HTERT RPE-1 (cell line): Measurements from ENCODE around the gene PDPK1.

ENCODE experiments used
- in situ Hi-C: fragments of 300-500 bp; cut with MboI; formaldehyde crosslinking; loops from 4 replicates; pipeline ENCODE4 v1.14.3; 2020; ENCODE audit warnings: low sequenced_read_pairs

The PDPK1 gene

GRCh38 chr16:2507052-2507659, 30.7 kb upstream of the PDPK1 start:
- in situ Hi-C loops: no loop called here

- in situ Hi-C loops: no loop called here
Observed at GRCh38 chr16:2507665-2508064, 30.2 kb upstream of the PDPK1 start.

- in situ Hi-C loops: no loop called here
Observed at GRCh38 chr16:2508722-2509400, 29.0 kb upstream of the PDPK1 start.

- in situ Hi-C loops: no loop called here
Observed at GRCh38 chr16:2511128-2511800, 26.6 kb upstream of the PDPK1 start.

DNA sequence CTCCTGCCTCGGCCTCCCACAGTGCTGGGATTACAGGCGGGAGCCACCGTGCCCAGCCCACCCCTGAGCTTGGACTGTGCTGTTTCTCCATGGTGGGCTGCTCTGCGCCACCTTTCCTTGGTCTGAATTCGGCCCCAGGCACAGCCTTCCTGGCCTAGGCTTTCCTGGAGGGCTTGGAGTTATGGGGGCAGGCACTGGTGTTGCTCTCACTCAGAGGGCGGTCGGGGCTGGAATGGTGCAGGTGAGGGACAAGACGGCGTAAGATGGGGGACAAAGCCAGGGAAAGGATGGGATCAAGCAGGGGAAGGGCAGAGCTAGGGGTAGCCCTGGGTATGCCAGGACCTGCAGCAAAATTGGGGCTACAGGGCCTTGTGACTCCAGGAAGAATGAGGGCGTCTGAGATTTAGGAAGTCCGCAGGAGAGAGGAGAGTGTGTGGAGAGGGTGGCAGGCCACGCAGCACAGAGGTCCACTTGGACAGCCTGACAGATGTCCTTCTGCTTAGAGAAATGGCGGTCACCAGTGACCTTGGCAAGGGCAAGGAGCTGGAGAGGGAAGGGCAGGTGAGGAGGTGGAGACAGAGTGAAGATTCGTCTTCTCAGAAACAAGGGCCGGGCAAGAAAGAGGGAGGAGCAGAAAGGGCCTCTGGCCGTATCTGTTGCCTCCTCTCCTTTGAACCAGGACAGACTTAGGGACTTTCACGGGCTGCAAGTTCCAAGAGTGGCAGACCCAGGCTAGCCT, 25.7 kb upstream of the PDPK1 start:
- in situ Hi-C loops: no loop called here

DNA sequence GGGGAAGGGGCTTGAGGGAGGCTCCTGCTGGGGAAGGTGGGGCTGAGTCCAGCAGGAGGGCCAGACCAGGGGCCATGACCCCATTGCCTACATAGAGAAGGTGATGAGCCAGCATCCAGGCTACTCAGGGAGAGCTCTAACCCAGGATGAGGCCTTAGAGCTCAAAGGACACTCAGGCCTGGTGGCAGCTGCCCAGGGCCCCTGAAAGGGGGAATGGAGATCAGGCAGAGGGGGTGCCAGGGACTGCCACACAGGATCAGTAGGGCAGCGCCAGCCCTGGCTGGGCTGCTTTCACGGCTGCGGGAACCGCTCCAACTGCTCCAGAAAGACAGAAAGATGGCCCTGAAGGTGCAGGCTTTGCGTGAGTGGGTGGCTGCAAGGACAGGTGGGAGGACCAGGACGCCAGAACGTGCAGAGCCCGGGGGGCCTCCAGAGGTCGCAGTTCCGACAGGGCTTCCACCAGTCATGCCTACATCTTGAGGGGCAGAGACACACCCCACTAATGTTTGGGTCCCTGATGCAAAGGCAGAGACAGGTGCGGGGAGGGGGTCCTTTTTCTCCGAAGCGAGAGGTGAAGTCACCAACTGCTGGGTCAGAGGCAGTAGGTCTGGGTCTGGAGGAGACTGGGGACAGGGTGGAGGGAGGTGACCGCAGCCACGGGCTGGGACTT, 25.0 kb upstream of the PDPK1 start:
- in situ Hi-C loops: no loop called here

- in situ Hi-C loops: no loop called here
Observed at GRCh38 chr16:2513405-2514332, 24.2 kb upstream of the PDPK1 start, which contains the start of gene ATP6V0C. Gene ATP6V0C (plus strand): TSS chr16:2513952. CDS start chr16:2514104, 152 bp downstream.

DNA sequence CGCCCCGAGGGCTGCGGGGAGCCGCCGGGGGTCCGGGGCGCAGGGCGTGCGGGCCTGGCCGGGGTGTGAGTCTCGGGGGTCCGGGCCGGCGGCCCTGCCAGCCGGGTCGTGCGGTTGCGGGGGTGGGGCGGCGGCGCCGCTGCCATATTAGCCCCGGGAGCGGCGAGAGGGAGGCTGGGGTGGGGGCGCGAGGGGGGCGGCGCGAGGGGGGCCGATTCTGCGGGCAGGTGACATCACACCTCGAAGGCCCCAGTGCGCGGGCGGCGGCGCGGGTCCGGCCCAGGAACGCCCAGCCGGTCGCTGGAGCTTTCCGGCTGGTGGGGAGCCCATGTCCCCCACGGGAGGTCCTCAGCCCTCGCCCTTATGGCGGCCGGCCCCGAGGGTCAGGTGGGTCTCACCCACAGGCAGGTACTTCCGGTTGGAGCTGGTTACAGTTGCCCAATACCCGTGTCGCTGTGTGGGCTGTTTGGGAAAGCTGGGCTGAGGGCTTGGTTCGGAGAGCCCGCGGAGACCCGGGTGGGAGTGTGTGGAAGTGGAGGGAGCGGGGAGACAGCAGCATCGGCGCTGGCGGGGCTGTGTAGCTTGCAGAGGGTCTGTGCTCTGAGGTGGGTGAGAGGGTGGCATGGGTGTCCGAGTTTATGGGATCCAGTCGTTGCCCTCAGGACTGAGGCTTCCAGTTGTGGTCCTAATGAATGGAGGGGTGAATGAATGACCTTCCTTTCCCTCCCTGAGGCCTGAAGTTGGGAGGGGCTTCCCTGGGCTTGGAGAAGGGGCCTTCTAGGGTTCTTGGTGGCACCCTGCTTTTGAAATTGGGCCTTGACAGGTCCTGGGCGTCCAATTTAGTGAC, 23.3 kb upstream of the PDPK1 start:
- in situ Hi-C loops: no loop called here

DNA sequence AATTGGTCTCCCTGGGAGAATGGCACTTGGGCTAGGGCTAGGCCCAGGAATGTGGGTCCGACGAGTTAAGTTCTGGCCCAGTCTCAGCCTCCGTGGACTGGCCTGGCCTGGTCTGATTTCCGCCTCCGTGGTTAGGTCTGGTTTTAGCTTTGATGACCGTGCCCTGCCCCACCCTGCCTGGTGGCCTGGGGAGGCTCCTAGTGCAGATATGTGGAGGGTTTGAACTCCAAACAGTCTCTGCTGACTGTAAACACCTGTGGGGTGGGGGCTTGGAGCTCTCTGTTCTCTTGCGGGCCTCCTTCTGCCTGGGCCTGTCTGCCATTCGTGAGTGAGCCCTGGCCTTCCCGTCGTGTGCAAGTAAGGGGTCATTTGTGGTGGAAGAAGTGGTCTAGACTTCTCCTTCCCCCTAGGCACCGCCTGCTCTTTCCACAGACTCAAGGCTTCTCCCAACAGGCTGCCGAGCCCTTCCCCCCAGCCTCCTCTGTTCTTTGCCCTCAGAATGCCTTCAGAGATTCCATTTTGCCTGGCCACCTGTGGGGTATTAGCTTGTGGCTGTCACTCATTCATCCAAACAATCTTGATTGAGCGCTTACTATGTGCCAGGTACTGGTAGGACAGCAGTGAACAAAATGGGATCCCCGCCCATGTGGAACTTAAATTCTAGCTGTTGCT, 22.5 kb upstream of the PDPK1 start:
- in situ Hi-C loops: no loop called here

DNA sequence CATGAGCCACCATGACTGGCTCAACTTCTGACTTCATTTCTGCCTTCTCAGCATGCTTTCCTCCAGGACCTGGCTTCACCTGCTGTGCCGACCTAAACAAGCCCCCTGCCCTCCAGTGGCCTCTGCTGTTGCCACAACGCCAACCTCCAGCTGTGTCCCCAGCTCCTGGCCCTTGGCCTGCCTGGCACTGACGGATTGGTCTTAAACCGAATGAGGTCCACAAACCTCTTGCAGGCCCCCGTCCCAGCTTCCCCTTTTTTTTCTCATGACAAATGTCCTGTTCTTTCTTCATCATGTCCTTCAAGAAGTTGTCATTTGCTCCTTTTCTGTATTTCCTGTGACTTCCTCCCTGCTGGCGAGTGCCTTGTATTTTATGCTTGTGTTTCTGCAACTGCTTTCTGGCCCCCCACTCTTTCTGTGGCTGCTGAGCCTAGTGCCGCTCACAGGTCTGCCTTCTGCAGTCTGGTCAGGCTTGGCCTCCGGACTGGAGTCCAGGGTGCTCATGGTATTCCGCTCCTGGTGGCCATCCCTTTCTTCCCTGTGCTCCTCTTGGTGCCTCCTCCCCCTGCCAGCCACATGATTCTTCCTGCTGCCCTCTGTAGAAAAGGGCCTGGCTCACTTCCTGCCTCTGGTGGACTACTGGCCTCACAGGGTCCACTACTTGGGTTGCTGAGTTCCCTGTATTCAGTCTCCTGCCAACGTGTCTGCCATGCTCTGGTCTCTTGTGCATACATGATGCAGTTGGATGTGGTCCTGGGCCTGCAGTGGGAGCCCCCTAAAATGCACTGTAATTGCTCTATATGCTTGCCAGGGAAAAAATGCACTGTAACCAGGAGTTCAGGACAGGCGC, 21.2 kb upstream of the PDPK1 start:
- in situ Hi-C loops: no loop called here

DNA sequence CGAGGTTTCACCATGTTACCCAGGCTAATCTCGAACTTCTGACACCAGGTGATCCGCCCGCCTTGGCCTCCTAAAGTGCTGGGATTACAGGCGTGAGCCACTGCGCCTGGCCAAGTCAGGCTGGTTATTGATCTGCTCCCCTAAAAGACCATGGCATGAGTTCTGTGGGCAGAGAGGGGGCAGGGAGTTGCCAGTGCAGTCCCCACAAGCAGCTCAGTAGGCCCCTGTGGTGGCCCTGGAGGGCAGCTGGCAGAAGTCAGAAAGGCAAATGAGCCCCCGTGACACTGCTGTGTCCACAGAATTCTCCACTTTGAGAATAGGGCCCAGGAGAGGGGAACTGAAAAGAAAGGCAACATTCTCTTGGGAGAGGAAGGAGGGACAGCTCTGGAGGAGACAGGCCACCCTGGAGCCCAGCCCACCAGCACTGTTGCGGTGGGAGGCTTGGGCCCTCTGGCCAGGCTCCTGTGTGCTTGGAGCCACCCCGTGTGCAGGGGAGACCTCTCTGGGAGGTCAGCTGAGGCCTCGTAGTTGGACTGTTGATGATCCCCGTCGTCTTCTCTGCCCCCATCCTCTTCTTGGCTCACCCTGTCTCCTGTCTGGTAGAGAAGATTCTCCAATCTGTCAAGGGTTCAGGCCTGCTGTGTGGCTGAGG, 19.7 kb upstream of the PDPK1 start:
- in situ Hi-C loops: no loop called here

DNA sequence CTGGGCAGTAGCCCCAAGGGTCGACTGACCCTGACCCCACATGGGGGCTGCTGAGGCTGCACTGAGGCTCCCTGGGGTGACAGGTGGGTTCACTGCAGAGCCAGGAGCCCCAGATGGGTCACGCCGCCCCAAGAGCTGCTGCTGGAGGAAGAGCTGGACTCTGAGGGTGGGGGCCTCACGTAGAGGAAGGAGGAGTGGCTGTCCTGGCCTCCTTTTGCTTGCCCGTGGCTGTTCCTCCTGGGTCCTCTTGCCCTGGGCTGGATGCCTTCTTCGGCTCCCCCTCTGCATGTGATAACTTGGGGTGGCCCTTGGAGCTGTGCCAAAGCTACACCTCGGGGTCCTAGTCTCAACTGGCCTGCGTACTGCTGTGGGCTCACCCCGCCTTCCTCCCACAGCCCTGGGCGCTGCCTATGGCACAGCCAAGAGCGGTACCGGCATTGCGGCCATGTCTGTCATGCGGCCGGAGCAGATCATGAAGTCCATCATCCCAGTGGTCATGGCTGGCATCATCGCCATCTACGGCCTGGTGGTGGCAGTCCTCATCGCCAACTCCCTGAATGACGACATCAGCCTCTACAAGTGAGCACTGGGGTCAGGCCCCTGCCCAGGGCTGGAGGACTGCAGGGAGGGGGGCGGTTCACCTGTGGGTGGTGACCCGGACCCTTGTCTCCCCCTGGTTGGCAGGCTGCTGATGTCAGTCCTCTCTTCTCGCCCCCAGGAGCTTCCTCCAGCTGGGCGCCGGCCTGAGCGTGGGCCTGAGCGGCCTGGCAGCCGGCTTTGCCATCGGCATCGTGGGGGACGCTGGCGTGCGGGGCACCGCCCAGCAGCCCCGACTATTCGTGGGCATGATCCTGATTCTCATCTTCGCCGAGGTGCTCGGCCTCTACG, 18.8 kb upstream of the PDPK1 start:
- in situ Hi-C loops: no loop called here

DNA sequence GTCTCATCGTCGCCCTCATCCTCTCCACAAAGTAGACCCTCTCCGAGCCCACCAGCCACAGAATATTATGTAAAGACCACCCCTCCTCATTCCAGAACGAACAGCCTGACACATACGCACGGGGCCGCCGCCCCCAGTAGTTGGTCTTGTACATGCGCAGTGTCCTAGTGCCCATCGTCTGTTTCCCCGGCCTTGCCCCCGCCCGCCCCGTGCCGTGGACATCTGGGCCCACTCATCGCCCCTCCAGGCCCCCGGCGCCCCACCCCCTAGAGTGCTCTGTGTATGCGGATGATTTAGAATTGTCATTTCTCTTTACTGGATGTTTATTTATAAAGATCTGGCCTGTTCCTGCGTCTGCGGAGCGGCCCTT, 18.1 kb upstream of the PDPK1 start:
- in situ Hi-C loops: no loop called here

DNA sequence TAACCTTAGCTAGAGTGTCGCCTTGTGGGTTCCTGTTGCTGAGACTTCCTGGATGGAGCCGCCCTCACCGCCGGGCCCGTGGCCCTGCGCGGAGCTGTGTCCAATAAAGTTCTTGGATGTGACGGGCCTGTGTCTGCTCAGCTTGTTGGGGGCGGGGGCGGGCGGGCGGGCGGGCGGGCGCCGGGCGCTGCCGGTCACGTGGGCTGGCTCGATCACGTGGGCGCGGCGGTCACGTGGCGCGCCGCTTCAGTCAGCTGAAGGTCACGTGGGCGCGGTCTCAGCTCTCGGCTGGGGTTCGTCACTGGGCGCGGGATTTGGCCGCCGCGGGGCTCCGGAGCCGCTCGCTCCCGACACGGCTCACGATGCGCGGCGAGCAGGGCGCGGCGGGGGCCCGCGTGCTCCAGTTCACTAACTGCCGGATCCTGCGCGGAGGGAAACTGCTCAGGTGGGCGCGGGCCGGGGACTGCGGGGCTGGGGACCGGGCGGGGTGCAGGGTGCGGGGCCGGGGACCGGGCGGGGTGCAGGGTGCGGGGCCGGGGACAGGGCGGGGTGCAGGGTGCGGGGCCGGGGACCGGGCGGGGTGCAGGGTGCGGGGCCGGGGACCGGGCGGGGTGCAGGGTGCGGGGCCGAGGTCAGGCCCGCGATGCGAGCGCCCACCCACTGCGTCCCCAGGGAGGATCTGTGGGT, 17.6 kb upstream of the PDPK1 start, which contains the start of gene AMDHD2:
TSS of gene AMDHD2 (plus strand) at position 275 of the 687 bp plus-strand sequence. CDS start at position 363, 88 bp downstream.
- in situ Hi-C loops: no loop called here

- in situ Hi-C loops: no loop called here
Observed at GRCh38 chr16:2520784-2521531, 16.9 kb upstream of the PDPK1 start.
